Renal cortical epithelial cell (primary cell): ENCODE measurements around the gene KRTAP5-10. TPM values are rescaled to one million over a fixed set of nuclear protein-coding genes. Genes with fewer than 3 reads are reported as not detected.
"Not testable (repeated sequence)": the region's sequence is repeated elsewhere in the genome, so short reads cannot be mapped to it uniquely, and the experiment has no call there.

Experiments
- DNase-seq: peaks from one replicate; pipeline ENCODE4 v3.0.0-alpha.2; 2011; ENCODE audit warnings: low read depth
- total RNA-seq: library from RNA; depleted of rRNA; stranded (reverse); fragments of >200 nt; gene quantifications from 2 replicates; pipeline ENCODE4 v1.2.3, GENCODE V29; 2014

The KRTAP5-10 gene, protein sequence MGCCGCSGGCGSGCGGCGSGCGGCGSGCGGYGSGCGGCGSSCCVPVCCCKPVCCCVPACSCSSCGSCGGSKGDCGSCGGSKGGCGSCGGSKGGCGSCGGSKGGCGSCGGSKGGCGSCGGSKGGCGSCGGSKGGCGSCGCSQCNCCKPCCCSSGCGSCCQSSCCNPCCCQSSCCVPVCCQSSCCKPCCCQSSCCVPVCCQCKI
- not detected in 2 replicates for total RNA-seq

DNA sequence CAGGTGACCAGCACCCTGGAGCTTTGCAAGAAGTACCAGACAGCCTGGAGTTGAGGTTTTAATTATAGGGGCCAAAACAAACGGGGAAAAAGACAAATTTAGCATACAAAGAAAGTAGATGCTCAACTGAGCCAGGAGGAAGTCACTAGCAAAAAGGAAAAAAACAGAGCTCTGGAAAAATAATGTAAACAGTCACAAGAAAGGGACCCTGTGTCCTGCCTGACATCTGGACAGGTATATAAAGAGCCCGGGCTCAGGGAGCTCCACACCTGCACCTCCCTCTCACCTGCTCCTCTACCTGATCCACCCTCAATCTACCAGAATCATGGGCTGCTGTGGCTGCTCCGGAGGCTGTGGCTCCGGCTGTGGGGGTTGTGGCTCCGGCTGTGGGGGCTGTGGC lies at the start of gene KRTAP5-10:
Gene KRTAP5-10 (plus strand): TSS at position 301 of the 400 bp plus-strand sequence. CDS start 25 bp downstream, at position 326.
- DNase-seq = no peak

DNA sequence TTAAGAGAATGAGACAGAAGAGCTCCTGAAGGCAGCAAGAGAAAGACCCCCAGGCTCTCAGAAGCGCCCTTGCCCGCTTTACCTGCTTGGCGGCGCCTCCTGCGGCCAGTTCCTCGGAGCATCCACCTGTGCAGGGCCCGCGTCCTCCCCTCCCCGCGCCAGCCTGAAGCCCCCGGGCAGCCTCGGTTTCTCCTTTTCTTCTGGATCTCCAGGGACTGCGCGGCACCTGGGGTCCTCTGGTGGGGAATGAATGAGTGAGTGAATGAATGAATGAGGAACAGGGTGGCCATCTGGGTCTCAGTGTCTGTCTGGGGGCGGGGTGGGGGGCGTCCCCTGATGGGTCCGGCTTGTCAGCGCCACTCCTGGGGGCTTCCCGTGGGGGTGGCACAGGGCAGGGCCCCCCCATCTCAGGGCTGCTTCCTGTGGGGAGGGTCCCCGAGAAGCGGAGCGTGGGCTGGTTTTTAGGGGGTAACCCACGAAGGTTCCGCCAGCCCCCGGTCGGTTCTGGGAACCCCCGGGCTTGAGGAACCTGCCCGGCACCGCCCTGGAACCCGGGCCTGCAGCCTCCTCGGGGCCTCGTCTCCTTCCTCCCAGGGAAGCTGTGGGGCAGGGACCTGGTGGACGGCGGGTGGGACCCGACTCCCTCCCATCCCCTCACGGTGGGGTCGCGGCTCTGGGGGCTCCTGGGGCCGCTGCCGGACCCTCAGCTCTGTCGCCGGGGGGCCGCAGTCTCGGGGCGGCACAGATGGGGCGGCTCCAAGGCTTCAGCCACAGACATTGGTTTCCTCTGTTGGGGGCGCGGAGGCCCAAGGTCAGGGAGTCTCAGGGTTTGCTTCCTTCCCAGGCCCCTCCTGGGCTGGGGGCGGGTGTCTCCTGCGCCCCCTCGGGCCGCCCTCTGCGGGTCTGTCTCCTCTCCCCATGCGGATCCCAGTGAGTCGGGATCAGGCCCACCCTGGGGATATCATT lies 46.6 kb upstream of the KRTAP5-10 start:
- DNase-seq = no peak

DNA sequence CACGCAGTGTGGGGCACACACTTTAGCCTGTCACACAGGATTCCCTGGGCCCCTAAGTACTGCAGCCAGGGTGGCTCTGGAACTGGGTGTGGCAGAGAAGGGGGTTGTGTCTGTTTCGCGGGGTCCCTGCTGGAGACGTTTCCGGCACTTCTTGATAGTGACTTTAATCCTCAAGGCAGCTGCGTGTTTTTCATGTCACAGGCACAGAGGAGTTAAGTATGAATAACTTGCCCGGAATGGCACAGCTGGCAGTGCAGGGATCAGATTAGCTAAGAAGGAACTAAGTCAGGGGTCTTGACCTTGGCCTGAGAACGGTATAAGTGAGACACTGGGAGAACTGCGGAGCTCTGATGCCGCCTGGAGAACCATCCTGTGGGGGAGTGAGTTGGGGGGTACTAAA lies 45.8 kb upstream of the KRTAP5-10 start:
- no peak for DNase-seq

GRCh38 chr11:71525188-71525937 lies 40.0 kb upstream of the KRTAP5-10 start:
- no peak for DNase-seq

DNA sequence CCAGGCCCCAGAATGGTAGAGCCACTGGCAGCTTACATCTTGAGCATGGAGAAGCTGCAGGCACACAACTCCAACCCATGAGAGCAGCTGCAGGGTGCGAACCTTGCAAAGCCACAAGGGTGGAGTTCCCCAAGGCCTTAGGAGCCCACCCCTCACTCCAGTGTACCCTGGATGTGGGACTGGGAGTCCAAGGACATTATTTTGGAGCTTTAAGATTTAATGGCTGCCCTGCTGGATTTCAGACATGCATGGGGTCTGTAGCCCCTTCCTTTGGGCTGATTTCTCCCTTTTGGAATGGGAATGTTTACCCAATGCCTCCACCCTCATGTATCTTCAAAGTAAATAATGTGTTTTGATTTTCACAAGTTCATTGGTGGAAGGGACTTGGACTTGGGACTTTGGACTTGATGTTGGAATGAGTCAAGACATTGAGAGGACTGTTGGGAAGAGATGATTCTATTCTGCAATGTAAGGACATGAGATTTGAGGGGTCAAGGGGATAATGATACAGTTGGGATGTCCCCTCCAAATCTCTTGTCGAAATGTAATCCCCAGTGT lies 39.3 kb upstream of the KRTAP5-10 start:
- no peak for DNase-seq

DNA sequence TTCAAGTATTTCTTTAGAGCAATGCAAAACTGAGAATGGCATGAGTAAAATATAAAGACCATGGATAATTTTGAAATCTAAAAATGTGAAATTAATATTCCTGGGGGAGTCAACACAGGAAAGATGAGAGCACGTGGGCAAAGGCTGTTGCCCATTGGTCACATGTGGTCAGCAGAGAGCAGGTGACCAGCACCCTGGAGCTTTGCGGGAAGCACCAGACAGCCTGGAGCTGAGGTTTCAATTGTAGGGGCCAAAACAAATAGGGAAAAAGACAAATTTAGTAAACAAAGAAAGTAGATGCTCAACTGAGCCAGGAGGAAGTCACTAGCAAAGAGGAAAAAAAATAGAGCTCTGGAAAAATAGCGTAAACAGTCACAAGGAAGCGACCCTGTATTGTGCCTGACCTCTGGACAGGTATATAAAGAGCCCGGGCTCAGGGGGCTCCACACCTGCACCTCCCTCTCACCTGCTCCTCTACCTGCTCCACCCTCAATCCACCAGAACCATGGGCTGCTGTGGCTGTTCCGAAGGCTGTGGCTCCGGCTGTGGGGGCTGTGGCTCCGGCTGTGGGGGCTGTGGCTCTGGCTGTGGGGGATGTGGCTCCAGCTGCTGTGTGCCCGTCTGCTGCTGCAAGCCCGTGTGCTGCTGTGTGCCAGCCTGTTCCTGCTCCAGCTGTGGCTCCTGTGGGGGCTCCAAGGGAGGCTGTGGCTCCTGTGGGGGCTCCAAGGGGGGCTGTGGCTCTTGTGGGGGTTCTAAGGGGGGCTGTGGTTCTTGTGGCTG lies 38.4 kb upstream of the KRTAP5-10 start, which contains the start of gene KRTAP5-7:
Gene KRTAP5-7 (plus strand): TSS at position 472 of the 780 bp plus-strand sequence. CDS start 34 bp downstream, at position 506.
- DNase-seq = not testable (repeated sequence)

GRCh38 chr11:71527576-71528210 lies 37.7 kb upstream of the KRTAP5-10 start:
- no peak for DNase-seq

DNA sequence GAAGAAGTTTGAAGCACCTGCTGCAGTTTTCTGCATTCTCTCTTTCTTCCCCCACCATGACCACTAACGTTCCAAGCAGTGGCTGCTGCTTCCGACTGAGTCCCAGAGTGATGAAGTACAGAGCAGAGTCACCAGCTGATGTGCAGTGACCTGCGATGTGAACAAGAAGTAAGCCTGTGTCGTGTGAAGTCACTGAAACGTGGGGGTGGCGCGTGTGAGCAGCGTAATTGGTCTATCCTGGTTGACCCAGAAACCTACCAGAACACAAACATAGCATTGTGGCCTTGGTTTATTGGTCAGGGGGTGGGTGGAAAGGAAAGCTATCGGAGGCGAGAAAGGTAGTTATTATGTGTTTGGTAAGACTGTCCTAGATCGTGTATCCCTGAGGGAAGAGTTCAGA lies 34.8 kb upstream of the KRTAP5-10 start:
- peak; percentile 9 for DNase-seq

DNA sequence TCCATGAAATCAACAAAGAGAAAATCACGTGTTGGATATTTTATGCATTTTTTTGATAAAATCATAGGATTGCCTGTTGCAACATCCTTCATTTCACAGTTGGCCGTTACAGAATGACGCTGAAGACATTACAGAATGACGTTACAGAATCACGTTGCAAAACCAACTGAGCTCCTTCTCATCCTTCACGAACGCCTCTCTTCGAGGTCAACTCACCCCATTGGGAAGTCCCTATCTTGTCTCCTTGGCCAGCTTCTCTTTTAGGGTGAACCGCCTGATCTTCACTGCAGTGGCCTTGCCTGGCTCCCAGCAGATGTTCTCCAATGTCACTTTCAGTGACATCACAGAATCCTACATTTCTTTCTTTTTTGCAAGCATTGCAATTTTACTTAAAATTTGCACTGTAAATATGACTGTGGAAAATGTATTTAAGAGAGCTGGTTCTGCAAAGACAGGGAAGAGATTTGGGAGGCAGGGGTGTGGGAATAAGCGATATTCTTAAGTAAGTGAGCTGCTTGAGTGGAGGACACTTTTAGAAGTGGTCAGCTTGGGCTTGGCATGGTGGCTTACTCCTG lies 33.2 kb upstream of the KRTAP5-10 start:
- no peak for DNase-seq

GRCh38 chr11:71534711-71535608 lies 30.4 kb upstream of the KRTAP5-10 start:
- DNase-seq = peak; percentile 4

DNA sequence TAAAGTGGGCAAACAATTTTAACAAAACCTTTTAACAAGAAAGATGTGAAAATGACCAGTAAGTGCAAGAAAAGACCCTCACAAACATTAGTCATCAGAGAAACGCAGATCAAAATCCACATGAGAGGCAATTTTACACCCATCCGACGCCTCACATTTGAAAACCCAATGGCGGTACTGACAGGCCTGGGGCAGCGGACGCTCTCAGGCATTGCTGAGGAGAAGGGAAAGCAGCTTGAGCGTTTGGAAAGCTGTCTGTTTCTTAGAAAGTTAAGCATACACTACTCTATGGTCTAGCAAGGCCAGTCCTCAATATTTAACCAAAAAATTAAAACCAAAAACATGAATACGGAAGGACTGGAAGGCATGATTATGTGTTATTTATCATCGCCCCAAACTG lies 29.5 kb upstream of the KRTAP5-10 start:
- no peak for DNase-seq

DNA sequence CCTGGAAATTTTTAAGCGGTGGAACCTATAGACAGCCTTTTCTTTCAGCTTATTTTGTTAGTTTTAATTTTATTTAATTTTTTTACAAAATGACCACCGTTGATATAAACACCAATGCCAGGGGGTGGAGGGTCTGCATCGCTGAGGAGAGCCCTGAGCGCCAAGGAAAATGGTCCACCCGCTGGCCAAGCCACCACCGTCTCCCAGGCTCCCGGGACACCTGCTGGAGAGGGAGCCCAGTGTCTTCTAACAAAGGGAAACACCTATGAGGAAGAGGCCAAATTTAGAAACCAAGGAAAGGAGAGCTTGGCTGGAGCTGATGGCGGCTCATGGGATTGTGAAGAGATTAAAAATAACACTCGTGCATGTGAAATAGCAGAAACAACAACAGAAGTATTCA lies 27.8 kb upstream of the KRTAP5-10 start:
- no peak for DNase-seq

DNA sequence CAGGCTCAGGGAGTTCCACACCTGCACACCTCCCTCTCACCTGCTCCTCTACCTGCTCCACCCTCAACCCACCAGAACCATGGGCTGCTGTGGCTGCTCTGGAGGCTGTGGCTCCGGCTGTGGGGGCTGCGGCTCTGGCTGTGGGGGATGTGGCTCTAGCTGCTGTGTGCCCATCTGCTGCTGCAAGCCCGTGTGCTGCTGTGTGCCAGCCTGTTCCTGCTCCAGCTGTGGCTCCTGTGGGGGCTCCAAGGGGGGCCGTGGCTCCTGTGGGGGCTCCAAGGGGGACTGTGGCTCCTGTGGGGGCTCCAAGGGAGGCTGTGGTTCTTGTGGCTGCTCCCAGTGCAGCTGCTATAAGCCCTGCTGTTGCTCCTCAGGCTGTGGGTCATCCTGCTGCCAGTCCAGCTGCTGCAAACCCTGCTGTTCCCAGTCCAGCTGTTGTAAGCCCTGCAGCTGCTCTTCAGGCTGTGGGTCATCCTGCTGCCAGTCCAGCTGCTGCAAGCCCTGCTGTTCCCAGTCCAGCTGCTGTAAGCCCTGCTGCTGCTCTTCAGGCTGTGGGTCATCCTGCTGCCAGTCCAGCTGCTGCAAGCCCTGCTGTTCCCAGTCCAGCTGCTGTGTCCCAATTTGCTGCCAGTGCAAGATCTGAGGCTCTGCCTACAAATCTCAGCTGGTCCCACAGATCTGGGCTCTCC lies 27.2 kb upstream of the KRTAP5-10 start, which contains the start of gene KRTAP5-8:
Gene KRTAP5-8 (plus strand): TSS at position 49 of the 689 bp plus-strand sequence. CDS start 31 bp downstream, at position 80.
- not testable (repeated sequence) for DNase-seq

GRCh38 chr11:71538666-71538990 lies 26.7 kb upstream of the KRTAP5-10 start:
- no peak for DNase-seq

GRCh38 chr11:71539017-71539416 lies 26.3 kb upstream of the KRTAP5-10 start:
- no peak for DNase-seq

GRCh38 chr11:71539971-71540370 lies 25.4 kb upstream of the KRTAP5-10 start:
- not testable (repeated sequence) for DNase-seq

DNA sequence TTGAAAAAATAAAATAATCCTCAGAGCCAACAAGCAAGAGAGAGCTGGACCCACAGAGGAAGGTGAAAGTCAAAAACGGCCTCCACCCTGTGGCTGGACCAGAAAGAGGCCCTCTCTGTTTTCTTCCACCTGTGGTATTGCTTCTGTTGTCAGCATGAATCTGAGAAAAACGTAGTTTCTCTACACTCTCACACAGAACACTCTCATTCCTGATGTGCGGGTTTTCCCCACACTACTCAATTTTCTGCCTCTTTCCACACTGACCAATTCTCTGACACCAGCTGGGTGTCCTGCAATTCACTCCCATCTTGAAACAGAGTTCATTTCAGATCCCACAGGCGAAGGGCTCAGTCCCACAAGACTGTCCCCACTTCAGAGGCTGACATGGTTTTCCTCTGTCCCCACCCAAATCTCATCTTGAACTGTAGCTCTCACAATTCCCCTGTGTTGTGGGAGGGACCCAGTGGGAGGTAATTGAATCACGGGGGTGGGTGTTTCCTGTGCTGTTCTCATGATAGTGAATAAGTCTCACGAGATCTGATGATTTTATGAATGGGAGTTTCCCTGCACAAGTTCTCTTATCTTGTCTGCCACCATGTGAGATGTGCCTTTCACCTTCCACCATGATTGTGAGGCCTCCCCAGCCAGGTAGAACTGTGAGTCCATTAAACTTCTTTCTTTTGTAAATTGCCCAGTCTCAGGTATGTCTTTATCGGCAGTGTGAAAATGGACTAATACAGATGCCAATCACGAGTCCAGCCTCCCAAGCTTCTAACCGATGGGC lies 24.6 kb upstream of the KRTAP5-10 start:
- not testable (repeated sequence) for DNase-seq

DNA sequence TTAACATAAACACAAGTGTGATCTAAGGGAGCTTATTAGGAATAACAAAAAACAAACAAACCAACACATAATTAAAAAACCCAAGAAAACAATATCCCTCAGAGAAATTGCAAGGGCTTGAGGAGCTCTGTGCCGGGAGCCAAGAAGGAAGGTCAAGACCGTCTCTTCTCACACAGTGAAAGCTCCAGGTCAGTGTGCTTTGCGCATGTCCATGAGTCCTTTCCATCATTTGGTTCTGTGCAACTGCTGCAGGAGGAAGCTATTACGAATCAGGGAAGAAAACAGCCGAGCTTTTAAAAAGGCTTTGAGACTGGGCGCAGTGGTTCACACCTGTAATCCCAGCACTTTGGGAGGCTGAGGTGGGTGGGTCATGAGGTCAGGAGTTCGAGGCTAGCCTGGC lies 23.0 kb upstream of the KRTAP5-10 start:
- DNase-seq = no peak
